CD14-positive monocyte (primary cell): ENCODE data around the gene TOR1B. TPM values are rescaled to one million over a fixed set of nuclear protein-coding genes. Genes with fewer than 3 reads are reported as not detected.
A peak's percentile ranks its signal among the peaks of the same experiment; 100 is the strongest.
"Not testable (repeated sequence)": the region's sequence is repeated elsewhere in the genome, so short reads cannot be mapped to it uniquely, and the experiment has no call there.

Source experiments
- DNase-seq, 3 donors: peaks; one replicate each; pipeline ENCODE4 v3.0.0-alpha.2; 2011 to 2022
- H2AFZ ChIP-seq: 2 replicates; pipeline ENCODE4 v1.6.0; 2012; ENCODE audit warnings: mild to moderate bottlenecking, low read depth, low read length, inconsistent platforms; ENCODE audit not compliant: insufficient read depth, poor library complexity, severe bottlenecking
- H3K27ac ChIP-seq, 2 donors: 1 replicate in 1 of 2; 2 replicates in 1 of 2; pipeline ENCODE4 v1.5.1; 2012 to 2013; ENCODE audit warnings: low read length in 2 of 2, control low read depth in 1 of 2, inconsistent platforms in 1 of 2, low read depth in 1 of 2, mild to moderate bottlenecking in 1 of 2
- H3K27me3 ChIP-seq, 2 donors: one replicate each; pipeline versions ENCODE4 v1.6.0 to v1.6.1; 2011 to 2013; ENCODE audit warnings: low read length in 2 of 2; ENCODE audit not compliant: control insufficient read depth in 2 of 2, insufficient read depth in 2 of 2
- H3K36me3 ChIP-seq, 2 donors: replicated peaks in 1 of 2; 1 replicate in 1 of 2; 2 replicates in 1 of 2; pipeline versions ENCODE4 v1.5.1 to v1.6.1; 2012 to 2013; ENCODE audit warnings: low read length in 2 of 2, control low read depth in 1 of 2, inconsistent platforms in 1 of 2, mild to moderate bottlenecking in 1 of 2; ENCODE audit not compliant: insufficient read depth in 2 of 2, control insufficient read depth in 1 of 2
- H3K4me1 ChIP-seq, 2 donors: 1 replicate in 1 of 2; 2 replicates in 1 of 2; pipeline versions ENCODE4 v1.5.1 to v1.6.1; 2012 to 2013; ENCODE audit warnings: low read length in 2 of 2, control low read depth in 1 of 2, inconsistent platforms in 1 of 2, mild to moderate bottlenecking in 1 of 2, moderate library complexity in 1 of 2; ENCODE audit not compliant: insufficient read depth in 2 of 2, control insufficient read depth in 1 of 2
- H3K4me2 ChIP-seq: replicated peaks from 2 replicates; pipeline ENCODE3; 2012; ENCODE audit warnings: low read length, moderate library complexity, mild to moderate bottlenecking; ENCODE audit not compliant: poor library complexity, severe bottlenecking; ENCODE audit errors: extremely low read depth
- H3K4me3 ChIP-seq, 3 experiments: fragments of 200-600 bp in 1 of 3; sonication (generic) in 1 of 3; replicated peaks in 1 of 3; 1 replicate in 2 of 3; 2 replicates in 1 of 3; pipeline ENCODE4 v1.5.1; 2011 to 2013; ENCODE audit warnings: low read length in 3 of 3, mild to moderate bottlenecking in 3 of 3, control low read depth in 2 of 3, low read depth in 2 of 3, inconsistent platforms in 1 of 3, moderate library complexity in 1 of 3
- H3K79me2 ChIP-seq: 2 replicates; pipeline ENCODE4 v1.6.0; 2012; ENCODE audit warnings: mild to moderate bottlenecking, control low read depth, inconsistent platforms, low read length, moderate library complexity; ENCODE audit not compliant: insufficient read depth
- H3K9ac ChIP-seq: 2 replicates; pipeline ENCODE4 v1.6.0; 2017; ENCODE audit warnings: low read length, mild to moderate bottlenecking; ENCODE audit not compliant: insufficient read depth, poor library complexity, severe bottlenecking
- H3K9me3 ChIP-seq, 2 donors: replicated peaks in 1 of 2; 1 replicate in 1 of 2; 2 replicates in 1 of 2; pipeline versions ENCODE4 v1.5.1 to v1.6.1; 2012 to 2013; ENCODE audit warnings: low read length in 2 of 2, control low read depth in 1 of 2; ENCODE audit not compliant: control insufficient read depth in 1 of 2, insufficient read depth in 1 of 2
- H4K20me1 ChIP-seq: 2 replicates; pipeline ENCODE4 v1.6.0; 2012; ENCODE audit warnings: mild to moderate bottlenecking, low read length, control low read depth, moderate library complexity; ENCODE audit not compliant: insufficient read depth
- H3K27ac Mint-ChIP-seq, 7 donors: one replicate each; pipeline ENCODE4 v1.8.0; 2020; ENCODE audit warnings: mild to moderate bottlenecking in 7 of 7, mixed read lengths in 7 of 7, moderate library complexity in 6 of 7, inconsistent platforms in 2 of 7
- H3K27me3 Mint-ChIP-seq, 3 donors: one replicate each; pipeline ENCODE4 v1.8.0; 2021 to 2022; ENCODE audit warnings: low read depth in 3 of 3, mild to moderate bottlenecking in 3 of 3, mixed read lengths in 3 of 3, moderate library complexity in 3 of 3, inconsistent platforms in 1 of 3
- H3K36me3 Mint-ChIP-seq, 2 donors: one replicate each; pipeline ENCODE4 v1.8.0; 2020; ENCODE audit warnings: mixed read lengths in 2 of 2, inconsistent platforms in 1 of 2, mild to moderate bottlenecking in 1 of 2
- H3K4me1 Mint-ChIP-seq: one replicate; pipeline ENCODE4 v1.8.0; 2020; ENCODE audit warnings: mild to moderate bottlenecking, mixed read lengths
- H3K4me3 Mint-ChIP-seq, 2 donors: one replicate each; pipeline ENCODE4 v1.8.0; 2020; ENCODE audit warnings: mild to moderate bottlenecking in 2 of 2, mixed read lengths in 2 of 2, moderate library complexity in 1 of 2
- H3K9me3 Mint-ChIP-seq, 7 donors: one replicate each; pipeline ENCODE4 v1.8.0; 2020 to 2022; ENCODE audit warnings: mixed read lengths in 7 of 7, mild to moderate bottlenecking in 6 of 7, moderate library complexity in 6 of 7, inconsistent platforms in 2 of 7
- WGBS: methylation state at CpG from one replicate; pipeline ENCODE4 v1.1.5; 2013; ENCODE audit warnings: missing lambda C conversion rate; ENCODE audit not compliant: insufficient coverage; 5-methylcytosine and 5-hydroxymethylcytosine counted together
- intact Hi-C, 2 donors: fragments of 100-400 bp; cut with micrococcal nuclease; formaldehyde crosslinking; loops; one replicate each; pipeline versions ENCODE4 v1.15.0 to v1.15.1; 2023
- polyA plus RNA-seq, 3 donors: library from polyadenylated mRNA; depleted of rRNA in 1 of 3; unstranded in 2 of 3; stranded (reverse) in 1 of 3; fragments of 300-500 nt in 2 of 3; fragments of >200 nt in 1 of 3; fragmentation: Illumina TruSeq in 2 of 3; gene quantifications; 1 replicate in 2 of 3; 2 replicates in 1 of 3; pipeline ENCODE4 v1.2.3, GENCODE V29; 2012 to 2021
- TF ChIP-seq, protein P1 (sequence below): fragments of 200-600 bp; IDR thresholded peaks from one replicate; pipeline ENCODE4 v1.8.0; 2022; ENCODE audit warnings: antibody characterized with exemption, mild to moderate bottlenecking

TOR1B gene
- polyA plus RNA-seq, 3 donors, result 15.8 to 22.5 (median 18.0) TPM

DNA sequence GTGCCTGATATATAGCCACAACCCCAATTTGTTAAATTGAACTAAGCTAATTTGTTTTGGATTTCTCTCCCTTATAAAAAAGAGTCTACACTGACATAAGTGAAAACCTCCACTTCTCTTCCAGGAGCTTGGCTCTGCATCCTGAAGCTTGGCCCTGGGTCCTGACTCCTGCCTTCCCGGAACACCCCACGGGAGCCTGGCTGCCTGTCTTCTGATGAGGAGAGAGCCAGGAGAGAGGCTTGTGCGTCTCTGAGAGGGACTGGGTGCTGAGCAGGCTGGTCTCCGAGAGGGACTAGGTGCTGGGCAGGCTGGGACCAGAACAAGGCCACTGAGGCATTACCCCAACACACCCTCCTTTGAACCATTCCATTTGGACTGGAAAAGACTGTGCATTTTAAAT lies 43.7 kb upstream of the TOR1B start:
- TF ChIP-seq, protein P1, sequence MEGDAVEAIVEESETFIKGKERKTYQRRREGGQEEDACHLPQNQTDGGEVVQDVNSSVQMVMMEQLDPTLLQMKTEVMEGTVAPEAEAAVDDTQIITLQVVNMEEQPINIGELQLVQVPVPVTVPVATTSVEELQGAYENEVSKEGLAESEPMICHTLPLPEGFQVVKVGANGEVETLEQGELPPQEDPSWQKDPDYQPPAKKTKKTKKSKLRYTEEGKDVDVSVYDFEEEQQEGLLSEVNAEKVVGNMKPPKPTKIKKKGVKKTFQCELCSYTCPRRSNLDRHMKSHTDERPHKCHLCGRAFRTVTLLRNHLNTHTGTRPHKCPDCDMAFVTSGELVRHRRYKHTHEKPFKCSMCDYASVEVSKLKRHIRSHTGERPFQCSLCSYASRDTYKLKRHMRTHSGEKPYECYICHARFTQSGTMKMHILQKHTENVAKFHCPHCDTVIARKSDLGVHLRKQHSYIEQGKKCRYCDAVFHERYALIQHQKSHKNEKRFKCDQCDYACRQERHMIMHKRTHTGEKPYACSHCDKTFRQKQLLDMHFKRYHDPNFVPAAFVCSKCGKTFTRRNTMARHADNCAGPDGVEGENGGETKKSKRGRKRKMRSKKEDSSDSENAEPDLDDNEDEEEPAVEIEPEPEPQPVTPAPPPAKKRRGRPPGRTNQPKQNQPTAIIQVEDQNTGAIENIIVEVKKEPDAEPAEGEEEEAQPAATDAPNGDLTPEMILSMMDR, result no peak
- H2AFZ ChIP-seq, result no peak overlapping the region
- no peak overlapping the region for H3K9ac ChIP-seq
- peaks cover 0 to 4% (median 2%) of the 10 kb centered on the region in 7 donors for H3K9me3 Mint-ChIP-seq
- no peaks in the 10 kb centered on the region for H3K36me3 ChIP-seq
- peak overlapping the region; percentile 42 to 94 (median 73) for H3K27ac Mint-ChIP-seq
- no peaks in the 10 kb centered on the region for H3K79me2 ChIP-seq
- no peaks in the 10 kb centered on the region for H3K9me3 ChIP-seq
- peaks cover 0 to 10% of the 10 kb centered on the region in 2 donors for H3K36me3 Mint-ChIP-seq
- no peaks in the 10 kb centered on the region for H3K27me3 ChIP-seq
- H3K4me3 ChIP-seq, result no peak overlapping the region
- DNase-seq, result no peak
- intact Hi-C loops, result no loop called here
- no peaks in the 10 kb centered on the region for H4K20me1 ChIP-seq
- no peak overlapping the region for H3K4me2 ChIP-seq
- peaks cover 44 to 63% of the 10 kb centered on the region in 2 donors for H3K4me1 ChIP-seq
- H3K27ac ChIP-seq, result no peak overlapping the region
- H3K4me1 Mint-ChIP-seq, result peaks cover 68% of the 10 kb centered on the region
- H3K4me3 Mint-ChIP-seq, result peak overlapping the region in 1 of 2 donors; percentile 11
- H3K27me3 Mint-ChIP-seq, result peaks cover 5 to 30% (median 5%) of the 10 kb centered on the region in 3 donors
- WGBS, result no CpG with 5 or more reads among the region's 4 CpGs

DNA sequence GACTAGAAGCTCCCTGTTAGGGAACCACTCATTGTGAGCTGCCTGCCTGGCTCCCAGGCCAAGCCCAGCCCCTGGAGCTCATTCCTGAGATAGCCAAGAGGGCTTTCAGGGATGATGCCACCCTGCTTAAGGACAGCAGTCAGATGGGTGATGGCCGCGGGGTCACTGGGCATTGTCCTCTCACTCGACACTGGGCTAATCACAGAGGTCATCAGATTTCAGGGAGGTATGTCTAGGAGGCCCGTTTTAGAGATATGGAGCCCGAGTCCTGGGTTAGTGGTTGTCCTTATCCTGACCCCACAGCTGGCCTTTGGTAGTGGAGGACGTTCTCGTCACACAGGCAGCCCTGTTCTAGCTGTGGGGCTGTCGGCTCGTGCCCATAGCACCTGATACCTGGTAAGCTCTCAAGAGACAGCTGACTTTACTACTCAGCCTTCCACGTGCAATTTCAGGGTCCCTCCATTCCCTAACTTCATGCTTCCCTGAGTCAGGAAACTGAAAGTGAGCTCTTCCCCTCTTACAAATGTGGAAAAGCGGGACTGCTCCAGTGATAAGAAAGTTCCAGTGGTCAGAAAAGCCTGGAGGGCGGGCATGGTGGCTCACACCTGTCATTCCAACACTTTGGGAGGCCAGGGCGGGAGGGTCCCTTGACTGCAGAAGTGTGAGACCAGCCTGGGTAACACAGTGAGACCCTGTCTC lies 43.0 kb upstream of the TOR1B start:
- Histone ChIP-seq H3K4me2 (no peak overlapping the region), H2AFZ (no peak overlapping the region), H4K20me1 (no peaks in the 10 kb centered on the region), H3K36me3 (no peaks in the 10 kb centered on the region), H3K4me1 (peaks cover 44 to 63% of the 10 kb centered on the region in 2 donors), H3K9ac (no peak overlapping the region), H3K9me3 (no peaks in the 10 kb centered on the region), H3K27ac (no peak overlapping the region), H3K27me3 (no peaks in the 10 kb centered on the region), H3K79me2 (no peaks in the 10 kb centered on the region), H3K4me3 (no peak overlapping the region)
- H3K36me3 Mint-ChIP-seq, result peaks cover 0 to 10% of the 10 kb centered on the region in 2 donors
- H3K4me3 Mint-ChIP-seq, result no peak overlapping the region
- no peak for DNase-seq
- 86% methylated on average over 3 of the region's 13 CpGs for WGBS
- peak overlapping the region in 3 of 7 donors; percentile 14 to 94 (median 42) for H3K27ac Mint-ChIP-seq
- intact Hi-C loops, result no loop called here
- H3K27me3 Mint-ChIP-seq, result peaks cover 3 to 23% (median 5%) of the 10 kb centered on the region in 3 donors
- TF ChIP-seq, protein P1, result no peak
- peaks cover 0 to 4% (median 2%) of the 10 kb centered on the region in 7 donors for H3K9me3 Mint-ChIP-seq
- H3K4me1 Mint-ChIP-seq, result peaks cover 68% of the 10 kb centered on the region

DNA sequence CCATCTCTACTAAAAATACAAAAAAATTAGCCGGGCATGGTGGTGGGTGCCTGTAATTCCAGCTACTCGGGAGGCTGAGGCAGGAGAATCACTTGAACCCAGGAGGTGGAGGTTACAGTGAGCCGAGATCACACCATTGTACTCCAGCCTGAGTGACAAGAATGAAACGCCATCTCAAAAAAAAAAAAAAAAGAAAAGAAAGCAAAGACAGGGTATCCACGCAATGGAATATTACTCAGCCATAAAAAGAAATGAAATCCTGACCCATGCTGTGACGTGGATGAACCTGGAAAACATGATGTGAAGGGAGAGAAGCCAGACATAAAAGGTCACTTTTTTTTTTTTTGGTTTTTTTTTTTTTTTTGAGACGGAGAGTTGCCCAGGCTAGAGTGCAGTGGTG lies 42.2 kb upstream of the TOR1B start:
- intact Hi-C loops, H4K20me1 ChIP-seq, H3K9me3 ChIP-seq, H3K9me3 Mint-ChIP-seq, H3K9ac ChIP-seq, H3K79me2 ChIP-seq, H3K27me3 ChIP-seq, H3K36me3 ChIP-seq, H3K4me3 ChIP-seq, H3K27ac ChIP-seq, H3K4me2 ChIP-seq, DNase-seq, H2AFZ ChIP-seq: not testable (repeated sequence)
- peaks cover 44 to 63% of the 10 kb centered on the region in 2 donors for H3K4me1 ChIP-seq
- Mint-ChIP-seq H3K4me1 (peaks cover 66% of the 10 kb centered on the region), H3K4me3 (peak overlapping the region; percentile 24 to 62), H3K27me3 (peaks cover 1 to 19% (median 3%) of the 10 kb centered on the region in 3 donors), H3K27ac (peak overlapping the region in 4 of 7 donors; percentile 30 to 96 (median 55)), H3K36me3 (peaks cover 0 to 10% of the 10 kb centered on the region in 2 donors)
- WGBS, result 90% methylated on average over 2 of the region's 7 CpGs
